ENCODE results near the gene SETDB1. TPM values are rescaled to one million over a fixed set of nuclear protein-coding genes. Genes with fewer than 3 reads are reported as not detected.
A peak's percentile ranks its signal among the peaks of the same experiment; 100 is the strongest.

SETDB1 gene
- total and polyA plus RNA-seq, 2 of the 13 experiments (the other 11 are each of a cell fraction or from before 2014, with no cell fraction given): 33.1 to 34.6 TPM

- TF ChIP-seq ZNF281 (CRISPR knock-in tag; IDR thresholded peaks at IDR 0.05; ENCODE audit: borderline replicate concordance) (peak; percentile 48; the same call in 1 of the 2 replicates), ZFY (CRISPR knock-in tag; IDR thresholded peaks at IDR 0.05) (peak; percentile 61), NFKB2 (CRISPR knock-in tag; IDR thresholded peaks at IDR 0.05; ENCODE audit: borderline replicate concordance) (peak; percentile 68; the same call in 1 of the 2 replicates), MXD3 (CRISPR knock-in tag; IDR thresholded peaks at IDR 0.05) (peak; percentile 36; the same call in 1 of the 2 replicates), ZNF263 (CRISPR knock-in tag; IDR thresholded peaks at IDR 0.05) (peak; percentile 65; the same call in 1 of the 2 replicates), ZNF124 (CRISPR knock-in tag; IDR thresholded peaks at IDR 0.05) (no peak), ZNF547 (CRISPR knock-in tag; IDR thresholded peaks at IDR 0.05) (0 out of 2 replicates have a peak, but pooled peaks have one; percentile 13), EHMT2 (IDR thresholded peaks at IDR 0.05; ENCODE audit: borderline replicate concordance, low read depth, low read length) (peak; percentile 54; the same call in 1 of the 2 replicates), RARA (CRISPR knock-in tag; IDR thresholded peaks at IDR 0.05) (peak; percentile 40; the same call in 1 of the 2 replicates), ZNF510 (CRISPR knock-in tag; IDR thresholded peaks at IDR 0.05; ENCODE audit: low read depth) (0 out of 2 replicates have a peak, but pooled peaks have one; percentile 2), PRDM10 (CRISPR knock-in tag; IDR thresholded peaks at IDR 0.05; ENCODE audit: low read depth) (peak; percentile 89), PPARG (CRISPR knock-in tag; conservative IDR thresholded peaks at IDR 0.05) (peak; percentile 55; the same call in 1 of the 2 replicates), ZNF788 (CRISPR knock-in tag; IDR thresholded peaks at IDR 0.05; ENCODE audit: borderline replicate concordance) (no peak; the same call in 1 of the 2 replicates), ZNF709 (CRISPR knock-in tag; IDR thresholded peaks at IDR 0.05) (0 out of 2 replicates have a peak, but pooled peaks have one; percentile 19), TBX2 (CRISPR knock-in tag; IDR thresholded peaks at IDR 0.05; ENCODE audit: borderline replicate concordance) (peak; percentile 67), SNAPC4 (CRISPR knock-in tag; IDR thresholded peaks at IDR 0.05) (peak; percentile 77; the same call in 1 of the 2 replicates)
Measured at GRCh38 chr1:150971583-150972416, 45.6 kb downstream of the SETDB1 start (continued).
